Heart left ventricle (tissue), 16 donors: ENCODE measurements around the gene SMAD7. TPM values are rescaled to one million over a fixed set of nuclear protein-coding genes. Genes with fewer than 3 reads are reported as not detected.

ENCODE experiments used
- ATAC-seq, 4 donors: fragments of 200-7000 bp; cut with Tn5 transposase; one replicate each; pipeline ENCODE4 v1.9.1; 2020 to 2022; ENCODE audit warnings: moderate library complexity in 4 of 4, mild to moderate bottlenecking in 3 of 4, moderate number of reproducible peaks in 1 of 4
- DNase-seq, 5 donors: peaks; one replicate each; pipeline ENCODE4 v3.0.0-alpha.2; 2020
- H3K27ac ChIP-seq, 12 donors: fragments of 200-600 bp; sonication (generic) in 4 of 12; one replicate each; pipeline versions ENCODE4 v1.5.0 to v1.8.0; 2016 to 2022; ENCODE audit warnings: mild to moderate bottlenecking in 2 of 12
- H3K27me3 ChIP-seq, 9 donors: fragments of 200-600 bp; sonication (generic) in 2 of 9; one replicate each; pipeline versions ENCODE4 v1.5.1 to v1.8.0; 2016 to 2022; ENCODE audit warnings: mild to moderate bottlenecking in 3 of 9
- H3K36me3 ChIP-seq, 9 donors: fragments of 200-600 bp; sonication (generic) in 2 of 9; one replicate each; pipeline versions ENCODE4 v1.5.0 to v1.8.0; 2018 to 2022; ENCODE audit warnings: mild to moderate bottlenecking in 2 of 9
- H3K4me1 ChIP-seq, 12 donors: fragments of 200-600 bp; sonication (generic) in 4 of 12; one replicate each; pipeline versions ENCODE4 v1.5.0 to v1.8.0; 2016 to 2022; ENCODE audit warnings: mild to moderate bottlenecking in 3 of 12
- H3K4me3 ChIP-seq, 12 donors: fragments of 200-600 bp; sonication (generic) in 4 of 12; one replicate each; pipeline versions ENCODE4 v1.5.0 to v1.8.0; 2017 to 2022; ENCODE audit warnings: mild to moderate bottlenecking in 9 of 12, moderate library complexity in 4 of 12
- H3K9me3 ChIP-seq, 12 donors: fragments of 200-600 bp; sonication (generic) in 4 of 12; one replicate each; pipeline versions ENCODE4 v1.5.0 to v1.8.0; 2016 to 2022; ENCODE audit warnings: mild to moderate bottlenecking in 1 of 12
- POLR2A ChIP-seq, 2 donors: fragments of 450-650 bp; IDR thresholded peaks; one replicate each; pipeline ENCODE4 v1.6.1; 2017; ENCODE audit warnings: antibody characterized with exemption in 2 of 2, mild to moderate bottlenecking in 2 of 2, moderate library complexity in 2 of 2
- WGBS, 4 donors: extraction: QIAGEN DNeasy Blood & Tissue Kit in 2 of 4; methylation state at CpG; one replicate each; pipeline versions ENCODE4 v1.1.5 to v1.1.7; 2013 to 2018; 5-methylcytosine and 5-hydroxymethylcytosine counted together
- intact Hi-C, 10 donors: fragments of 100-400 bp; cut with DNase I; formaldehyde crosslinking; loops; one replicate each; pipeline versions ENCODE4 v1.11.1 to v1.14.2; 2022
- polyA plus RNA-seq, 2 donors: library from polyadenylated mRNA; stranded (reverse); fragments of 200-250 nt; gene quantifications; one replicate each; pipeline ENCODE4 v1.2.3, GENCODE V29; 2013
- total RNA-seq, 9 donors: library from RNA; depleted of rRNA in 2 of 9; stranded (reverse); fragments of >200 nt in 2 of 9; fragmentation: NEBNext Ultra II Directional in 3 of 9; extraction: Animal tissue kit (Norgen Biotek cat#: 25700) in 3 of 9; gene quantifications; one replicate each; pipeline versions ENCODE4 v1.1.0 to v1.2.4, GENCODE V29; 2016 to 2023
- TF ChIP-seq, protein P1 (sequence below), 12 donors: fragments of 200-600 bp; sonication (generic) in 4 of 12; IDR thresholded peaks; one replicate each; pipeline versions ENCODE4 v1.5.0 to v1.8.0; 2018 to 2022; ENCODE audit warnings: antibody characterized with exemption in 12 of 12, mild to moderate bottlenecking in 5 of 12
- donor health status: ischemic (EF 13 %, LVEDD 7.1; RV severe dilation, severe dysfunction).
- donor health status: healthy with polysubstance abuse.
- donor health status: DM: no; HTN: yes; CAD: no.
- donor health status: DM: no; HTN: no; CAD: no.
- donor health status: ischemic (EF 25% LVEDD 6.9; RV normal size, moderate dysfunction).
- donor health status: ischemic (EF 25% LVEDD 5.7; RV mildly dilated, moderate dysfunction).
- donor health status: healthy.
- donor health status: DM: yes; HTN: yes; CAD: no.
- donor health status: ischemic (EF 35%, LVEDD 5.7; RV mildly dilated, moderate dysfunction).
- donor health status: nonischemic (EF 11% LVEDD 7.7; RV severe dilation, severe dysfunction).
- donor health status: DM: yes; HTN: yes; CAD: no.
- donor health status: PGD.
- donor health status: ischemic (EF 29% LVEDD 5.4; RV normal size, mild dysfunction).
- donor health status: nonischemic (EF 23%, LVEDD 6.1; RV moderate dilation, normal function).

The SMAD7 gene
- total and polyA plus RNA-seq, 11 donors = 9.1 to 32.0 (median 19.9) TPM

DNA sequence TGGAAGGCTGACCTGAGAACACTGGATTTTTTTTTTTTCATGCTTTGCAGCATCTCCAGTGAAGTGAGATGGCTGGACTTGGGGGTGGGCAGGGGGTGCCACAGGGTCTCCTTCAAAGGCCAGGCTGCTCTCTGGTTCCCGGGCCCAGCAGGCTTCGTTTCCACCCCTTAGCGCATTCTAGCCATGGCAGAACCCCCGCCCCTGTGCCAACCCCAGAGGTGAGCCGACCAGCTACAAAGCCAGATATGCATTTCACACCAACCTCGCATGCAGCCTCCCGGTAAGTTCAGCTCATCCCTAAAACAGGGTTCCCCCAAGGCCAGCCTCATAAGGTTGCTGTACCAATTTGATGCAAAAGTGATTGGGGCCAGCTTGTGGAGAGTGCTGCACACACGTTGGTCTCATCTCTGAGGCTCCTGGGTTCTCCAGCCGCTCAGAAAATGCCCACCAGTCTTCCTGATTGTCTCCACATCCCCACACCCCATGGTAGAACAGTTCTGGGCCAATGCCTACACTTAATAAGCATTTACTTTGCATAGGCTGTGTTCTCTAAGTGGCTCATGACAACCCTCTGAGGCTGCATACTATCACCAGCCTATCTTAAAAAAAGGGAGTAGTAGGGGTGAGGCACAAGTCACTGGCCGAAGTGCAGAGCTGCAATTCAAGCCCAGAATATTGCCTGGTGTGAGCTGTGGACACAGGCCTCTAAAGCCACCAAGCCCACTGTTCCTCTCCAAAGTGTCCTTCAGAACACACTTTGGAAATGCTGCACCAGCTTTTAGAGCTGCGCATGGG is 23.3 kb downstream of the SMAD7 start:
- H3K9me3 ChIP-seq = no peaks in the 10 kb centered on the region
- H3K27ac ChIP-seq = peak overlapping the region in 7 of 12 donors; percentile 17 to 85 (median 36)
- no peak overlapping the region for H3K4me3 ChIP-seq
- TF ChIP-seq POLR2A (IDR thresholded peaks at IDR 0.05) = no peak
- TF ChIP-seq, protein P1, sequence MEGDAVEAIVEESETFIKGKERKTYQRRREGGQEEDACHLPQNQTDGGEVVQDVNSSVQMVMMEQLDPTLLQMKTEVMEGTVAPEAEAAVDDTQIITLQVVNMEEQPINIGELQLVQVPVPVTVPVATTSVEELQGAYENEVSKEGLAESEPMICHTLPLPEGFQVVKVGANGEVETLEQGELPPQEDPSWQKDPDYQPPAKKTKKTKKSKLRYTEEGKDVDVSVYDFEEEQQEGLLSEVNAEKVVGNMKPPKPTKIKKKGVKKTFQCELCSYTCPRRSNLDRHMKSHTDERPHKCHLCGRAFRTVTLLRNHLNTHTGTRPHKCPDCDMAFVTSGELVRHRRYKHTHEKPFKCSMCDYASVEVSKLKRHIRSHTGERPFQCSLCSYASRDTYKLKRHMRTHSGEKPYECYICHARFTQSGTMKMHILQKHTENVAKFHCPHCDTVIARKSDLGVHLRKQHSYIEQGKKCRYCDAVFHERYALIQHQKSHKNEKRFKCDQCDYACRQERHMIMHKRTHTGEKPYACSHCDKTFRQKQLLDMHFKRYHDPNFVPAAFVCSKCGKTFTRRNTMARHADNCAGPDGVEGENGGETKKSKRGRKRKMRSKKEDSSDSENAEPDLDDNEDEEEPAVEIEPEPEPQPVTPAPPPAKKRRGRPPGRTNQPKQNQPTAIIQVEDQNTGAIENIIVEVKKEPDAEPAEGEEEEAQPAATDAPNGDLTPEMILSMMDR (IDR thresholded peaks at IDR 0.05) = no peak
- peaks cover 16 to 99% (median 97%) of the 10 kb centered on the region in 12 donors for H3K4me1 ChIP-seq
- DNase-seq = no peak
- no peaks in the 10 kb centered on the region for H3K27me3 ChIP-seq
- WGBS, 4 donors = 61 to 84% (median 73%) methylated on average over 7 to 11 of the region's 11 CpGs
- no peak for ATAC-seq
- intact Hi-C loops = loop anchor here in 1 of 10 donors (10.0 kb wide), 1 partner anchor 253 kb away; no protein-coding TSS in a partner anchor
- no peaks in the 10 kb centered on the region for H3K36me3 ChIP-seq

DNA sequence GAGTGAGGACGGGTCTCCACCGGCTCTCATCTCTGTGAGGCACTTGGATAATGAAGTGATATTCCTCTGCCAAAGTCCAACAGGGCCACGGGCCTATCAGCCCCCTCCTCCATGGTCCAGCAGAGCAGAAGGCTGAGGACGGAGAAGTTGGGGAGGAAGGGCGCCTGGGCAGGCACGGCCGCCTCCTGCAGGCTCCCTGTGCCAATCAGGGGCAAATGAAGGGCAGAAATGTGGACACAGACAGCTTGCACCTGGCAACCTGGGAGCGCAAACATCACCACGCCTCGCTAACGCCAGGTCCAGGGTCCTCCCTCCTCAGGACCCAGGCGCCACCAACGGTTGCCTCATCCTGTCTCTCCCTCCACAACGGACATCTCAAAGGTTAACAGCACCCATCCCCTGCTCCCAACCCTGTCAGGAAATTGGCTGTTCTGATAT is 24.3 kb downstream of the SMAD7 start:
- ATAC-seq = no peak
- intact Hi-C loops = loop anchor here in 1 of 10 donors (10.0 kb wide), 1 partner anchor 252 kb away; no protein-coding TSS in a partner anchor
- no peak for TF ChIP-seq POLR2A (IDR thresholded peaks at IDR 0.05)
- TF ChIP-seq, protein P1 (IDR thresholded peaks at IDR 0.05) = no peak
- H3K4me1 ChIP-seq = peaks cover 11 to 99% (median 95%) of the 10 kb centered on the region in 12 donors
- DNase-seq = no peak
- peaks cover 0 to 7% (median 3%) of the 10 kb centered on the region in 9 donors for H3K36me3 ChIP-seq
- H3K9me3 ChIP-seq = no peaks in the 10 kb centered on the region
- peak overlapping the region in 4 of 12 donors; percentile 15 to 41 (median 20) for H3K27ac ChIP-seq
- 62 to 76% (median 71%) methylated on average over 12 to 14 of the region's 14 CpGs for WGBS, 4 donors
- no peaks in the 10 kb centered on the region for H3K27me3 ChIP-seq
- H3K4me3 ChIP-seq = no peak overlapping the region

DNA sequence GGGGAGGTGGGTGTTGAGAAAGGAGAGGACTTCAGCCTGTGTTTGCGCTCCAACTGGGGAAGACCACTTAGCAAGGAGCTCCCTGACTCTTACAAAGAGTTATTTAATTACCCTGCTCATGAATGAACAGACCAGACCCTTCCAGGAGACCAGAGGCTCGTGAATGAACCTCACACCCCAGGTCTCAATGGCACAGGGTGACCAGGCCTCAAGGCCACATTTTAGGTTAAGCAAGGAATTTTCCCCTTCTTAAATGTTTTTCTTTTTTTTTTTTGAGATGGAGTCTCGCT is 25.3 kb downstream of the SMAD7 start:
- Histone ChIP-seq H3K27ac (peak overlapping the region in 7 of 12 donors; percentile 50 to 85 (median 72)), H3K36me3 (peaks cover 0 to 17% (median 12%) of the 10 kb centered on the region in 9 donors), H3K9me3 (no peaks in the 10 kb centered on the region), H3K4me3 (no peak overlapping the region), H3K27me3 (no peaks in the 10 kb centered on the region), H3K4me1 (peaks cover 8 to 98% (median 87%) of the 10 kb centered on the region in 12 donors)
- intact Hi-C loops = loop anchor here in 1 of 10 donors (10.0 kb wide), 1 partner anchor 251 kb away; no protein-coding TSS in a partner anchor
- ATAC-seq (no peak), DNase-seq (no peak)
- no peak for TF ChIP-seq POLR2A (IDR thresholded peaks at IDR 0.05)
- TF ChIP-seq, protein P1 (IDR thresholded peaks at IDR 0.05) = no peak
- WGBS, 4 donors = 85 to 92% (median 88%) methylated on average over 3 of the region's 3 CpGs
